8988T (cell line): Measurements from ENCODE around the gene TRDMT1.
A peak's percentile ranks its signal among the peaks of the same experiment; 100 is the strongest.

Experiments
- DNase-seq: peaks from one replicate; pipeline ENCODE4 v3.0.0; 2011

The TRDMT1 gene, protein sequence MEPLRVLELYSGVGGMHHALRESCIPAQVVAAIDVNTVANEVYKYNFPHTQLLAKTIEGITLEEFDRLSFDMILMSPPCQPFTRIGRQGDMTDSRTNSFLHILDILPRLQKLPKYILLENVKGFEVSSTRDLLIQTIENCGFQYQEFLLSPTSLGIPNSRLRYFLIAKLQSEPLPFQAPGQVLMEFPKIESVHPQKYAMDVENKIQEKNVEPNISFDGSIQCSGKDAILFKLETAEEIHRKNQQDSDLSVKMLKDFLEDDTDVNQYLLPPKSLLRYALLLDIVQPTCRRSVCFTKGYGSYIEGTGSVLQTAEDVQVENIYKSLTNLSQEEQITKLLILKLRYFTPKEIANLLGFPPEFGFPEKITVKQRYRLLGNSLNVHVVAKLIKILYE

GRCh38 chr10:17200912-17201793, at the start of gene TRDMT1:
TRDMT1 (minus strand) TSS chr10:17201672; CDS start chr10:17201634, 38 bp downstream.
- DNase-seq = peak; percentile 53

DNA sequence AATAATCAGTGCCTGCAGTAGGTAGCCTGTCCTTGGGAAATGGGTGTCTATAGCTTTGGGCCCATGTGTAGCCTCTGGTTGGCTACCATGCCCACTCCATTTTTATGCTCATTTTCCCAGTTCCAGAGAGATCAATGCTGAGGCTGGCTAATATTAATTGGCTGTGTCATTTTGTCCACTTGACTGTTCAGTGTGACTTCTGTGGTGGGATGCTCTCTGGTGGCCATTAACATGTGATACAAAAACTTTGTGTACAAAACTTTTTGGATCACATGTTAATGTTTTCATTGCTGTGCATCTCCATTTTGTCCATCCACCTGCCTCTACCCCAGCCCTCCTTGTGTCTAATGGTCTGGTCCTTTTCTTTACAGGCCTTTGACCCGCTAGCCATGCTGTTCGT, 49.3 kb upstream of the TRDMT1 start:
- DNase-seq = no peak

- DNase-seq = no peak
Observed at GRCh38 chr10:17249820-17250219, 48.3 kb upstream of the TRDMT1 start.

GRCh38 chr10:17248964-17249363, 47.5 kb upstream of the TRDMT1 start:
- DNase-seq = no peak

DNA sequence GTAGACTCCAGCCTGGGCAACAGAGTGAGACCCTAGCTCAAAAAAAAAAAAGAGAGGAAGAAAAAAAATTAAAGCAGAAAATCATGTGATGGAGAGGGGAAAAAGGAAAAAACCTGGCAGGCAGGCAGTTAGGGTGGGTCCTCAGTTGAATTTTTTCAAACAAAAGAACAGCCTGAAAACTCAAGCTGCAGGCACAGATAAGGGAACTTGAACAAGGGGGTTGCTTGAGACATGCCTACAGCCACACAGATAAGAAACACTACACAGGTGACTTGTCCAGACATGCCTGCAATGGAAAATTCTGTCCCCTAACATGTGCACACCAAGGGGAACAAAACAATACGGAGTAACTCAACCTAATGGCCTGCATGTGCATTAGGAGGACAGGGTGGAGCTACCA, 45.7 kb upstream of the TRDMT1 start:
- DNase-seq = no peak

GRCh38 chr10:17244700-17245365, 43.4 kb upstream of the TRDMT1 start:
- DNase-seq = no peak

GRCh38 chr10:17241611-17242333, 40.3 kb upstream of the TRDMT1 start:
- DNase-seq = no peak

GRCh38 chr10:17240616-17241015, 39.1 kb upstream of the TRDMT1 start:
- DNase-seq = no peak

DNA sequence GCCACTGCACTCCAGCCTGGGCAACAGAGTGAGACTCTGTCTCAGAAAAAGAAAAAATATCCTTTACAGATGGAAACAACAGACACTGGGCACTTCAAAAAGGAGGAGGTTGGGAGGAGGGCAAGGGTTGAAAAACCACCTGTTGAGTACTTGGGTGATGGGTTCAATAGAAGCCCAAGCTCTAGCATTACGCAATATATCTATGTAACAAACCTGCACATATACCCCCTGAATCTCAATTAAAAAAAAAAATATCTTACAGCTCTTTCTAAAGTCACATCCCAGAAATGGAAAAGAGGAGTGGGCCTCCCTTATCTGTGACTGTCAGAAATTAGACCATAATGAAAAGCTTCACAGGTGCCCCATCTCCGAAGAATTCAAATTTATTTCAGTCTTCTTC, 38.6 kb upstream of the TRDMT1 start:
- no peak for DNase-seq

DNA sequence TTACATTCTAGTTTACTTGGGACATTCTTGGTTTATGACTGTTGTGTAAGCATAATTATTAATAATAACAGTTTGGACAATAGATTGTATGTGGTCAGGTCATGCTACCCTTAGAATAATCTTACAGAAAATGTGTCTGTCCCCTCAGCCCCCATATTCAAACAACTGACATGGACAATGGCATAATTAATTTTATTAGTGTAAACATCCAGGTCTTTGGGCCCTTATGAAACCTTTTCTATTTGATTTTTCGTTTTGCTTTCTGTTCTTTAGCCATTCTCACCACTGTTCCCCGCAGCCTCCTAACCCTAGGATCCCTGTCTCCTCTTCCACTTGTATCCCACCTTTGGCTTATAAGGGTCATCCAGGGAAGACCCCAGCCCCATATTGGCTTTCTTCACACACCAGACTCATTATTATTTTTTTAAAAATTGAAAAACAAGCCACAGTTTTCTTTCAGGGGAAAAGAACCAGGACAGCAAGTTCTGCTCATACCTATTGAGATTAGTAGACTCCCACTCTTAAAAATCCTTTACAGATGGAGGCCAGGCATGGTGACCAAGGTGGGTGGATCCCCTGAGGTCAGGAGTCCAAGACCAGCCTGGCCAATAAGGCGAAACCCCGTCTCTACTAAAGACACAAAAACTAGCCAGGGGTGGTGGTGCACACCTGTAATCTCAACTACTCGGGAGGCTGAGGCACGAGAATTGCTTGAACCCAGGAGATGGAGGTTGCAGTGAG, 38.0 kb upstream of the TRDMT1 start:
- DNase-seq = no peak

DNA sequence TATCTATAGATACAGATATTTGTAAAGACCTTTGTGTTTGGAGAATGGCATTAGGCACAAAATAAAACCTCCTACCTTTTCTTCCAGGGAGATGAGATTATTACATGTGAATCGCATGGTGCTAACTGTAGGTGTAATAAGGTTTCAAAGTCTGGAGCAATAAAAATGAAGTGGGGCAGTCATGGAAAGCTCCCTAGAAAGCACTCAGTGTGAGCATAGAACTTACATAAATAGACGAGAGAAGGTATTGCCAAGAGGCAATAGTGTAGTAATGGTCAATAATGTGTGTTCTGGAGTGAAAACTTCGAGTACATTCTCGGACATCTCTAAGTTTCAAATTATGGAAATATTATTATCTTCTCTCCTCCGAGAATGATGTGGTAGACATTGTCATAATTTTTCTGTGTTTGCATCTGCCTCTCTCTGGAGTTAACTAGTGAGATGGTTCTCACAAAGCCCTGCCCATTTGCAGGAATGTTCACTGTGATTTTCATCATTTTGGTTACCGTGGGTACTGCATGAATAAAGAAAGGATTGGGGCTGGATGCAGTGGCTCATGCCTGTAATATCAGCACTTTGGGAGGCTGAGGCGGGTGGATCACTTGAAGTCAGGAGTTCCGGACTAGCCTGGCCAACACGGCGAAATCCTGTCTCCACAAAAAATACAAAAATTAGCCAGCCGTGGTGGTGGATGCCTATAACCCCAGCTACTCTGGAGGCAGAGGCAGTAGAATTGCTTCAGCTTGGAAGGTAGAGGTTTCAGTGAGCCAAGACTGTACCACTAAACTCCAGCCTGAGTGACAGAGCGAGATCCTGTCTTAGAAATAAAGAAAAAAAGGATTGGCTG, 37.2 kb upstream of the TRDMT1 start:
- DNase-seq = no peak

DNA sequence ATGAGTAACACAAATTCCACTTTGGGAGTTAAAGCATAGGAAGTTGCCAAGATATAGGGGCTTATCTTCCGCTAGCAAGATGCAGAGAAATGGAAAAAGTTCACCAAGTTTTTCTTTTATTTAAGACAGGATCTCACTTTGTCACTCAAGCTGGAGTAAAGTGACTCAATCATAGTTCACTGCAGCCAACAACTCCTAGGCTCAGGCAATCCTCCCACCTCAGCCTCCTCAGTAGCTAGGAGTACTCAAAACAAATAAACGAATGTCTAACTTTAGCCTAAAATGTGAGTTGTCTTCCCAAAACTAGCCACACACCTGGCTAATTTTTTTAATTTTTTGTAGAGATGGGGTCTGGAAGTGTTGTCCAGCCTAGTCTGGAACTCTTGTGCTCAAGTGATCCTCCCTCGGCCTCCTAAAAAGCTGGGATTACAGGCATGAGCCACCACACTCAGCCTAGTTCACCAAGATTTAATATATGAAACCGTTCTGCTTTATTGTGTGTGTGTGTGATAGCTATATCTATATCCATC, 36.5 kb upstream of the TRDMT1 start:
- DNase-seq = no peak

GRCh38 chr10:17237149-17237527, 35.7 kb upstream of the TRDMT1 start:
- no peak for DNase-seq

GRCh38 chr10:17236468-17237148, 35.1 kb upstream of the TRDMT1 start:
- DNase-seq = no peak

GRCh38 chr10:17235136-17235535, 33.7 kb upstream of the TRDMT1 start:
- DNase-seq = no peak

DNA sequence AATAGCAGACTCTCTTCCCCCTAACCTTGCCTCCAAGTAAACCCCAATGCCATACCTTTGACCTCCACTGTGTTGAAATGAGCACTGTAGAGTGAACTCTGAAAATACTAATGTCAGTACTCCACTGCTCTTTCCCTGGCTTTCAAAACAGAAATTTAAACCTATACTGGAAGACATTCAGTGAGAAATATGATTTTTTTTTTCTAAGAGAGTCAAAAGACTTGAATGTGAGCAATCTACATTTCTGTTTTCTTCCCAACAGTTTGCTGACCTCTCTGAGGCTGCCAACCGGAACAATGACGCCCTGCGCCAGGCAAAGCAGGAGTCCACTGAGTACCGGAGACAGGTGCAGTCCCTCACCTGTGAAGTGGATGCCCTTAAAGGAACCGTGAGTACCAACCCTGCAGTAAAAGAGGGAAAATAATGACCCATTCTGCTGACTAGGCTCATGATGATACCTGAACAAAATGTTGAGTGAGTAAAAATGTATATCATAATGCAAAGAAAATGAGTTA, 33.0 kb upstream of the TRDMT1 start:
- no peak for DNase-seq

DNA sequence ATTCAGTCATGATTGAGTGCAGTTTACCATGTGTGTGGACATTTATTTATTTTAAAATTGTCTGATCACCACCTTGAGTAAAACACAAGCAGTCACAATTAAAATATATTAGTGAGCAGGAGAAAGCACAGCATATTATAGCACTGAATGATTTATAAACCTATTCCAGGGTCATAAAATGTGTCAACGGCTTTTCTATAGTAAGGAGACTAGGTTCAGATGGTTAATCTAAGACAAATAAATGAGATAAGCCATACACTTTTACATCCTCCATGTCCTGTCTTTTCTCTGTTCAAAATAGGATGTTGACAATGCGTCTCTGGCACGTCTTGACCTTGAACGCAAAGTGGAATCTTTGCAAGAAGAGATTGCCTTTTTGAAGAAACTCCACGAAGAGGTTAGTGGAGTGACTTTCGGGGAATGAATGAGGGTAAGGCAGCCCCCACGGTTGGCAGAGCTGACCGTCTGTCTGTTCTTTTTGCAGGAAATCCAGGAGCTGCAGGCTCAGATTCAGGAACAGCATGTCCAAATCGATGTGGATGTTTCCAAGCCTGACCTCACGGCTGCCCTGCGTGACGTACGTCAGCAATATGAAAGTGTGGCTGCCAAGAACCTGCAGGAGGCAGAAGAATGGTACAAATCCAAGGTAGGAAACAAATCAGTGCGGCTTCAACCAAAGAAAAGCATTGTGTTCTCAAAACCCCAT, 32.0 kb upstream of the TRDMT1 start:
- DNase-seq = no peak

GRCh38 chr10:17232276-17232960, 30.9 kb upstream of the TRDMT1 start:
- DNase-seq = no peak

- DNase-seq = no peak
Observed at GRCh38 chr10:17231788-17232187, 30.3 kb upstream of the TRDMT1 start.
